AG04450 (cell line): Measurements from ENCODE around the gene OR6B1. TPM values are rescaled to one million over a fixed set of nuclear protein-coding genes. Genes with fewer than 3 reads are reported as not detected.
"Not testable (repeated sequence)": the region's sequence is repeated elsewhere in the genome, so short reads cannot be mapped to it uniquely, and the experiment has no call there.

ENCODE experiments used
- CTCF ChIA-PET: fragments of 300-600, 350-600 bp; formaldehyde crosslinking; extraction: SDS; loops from one replicate; lab custom pipeline; 2022; ENCODE audit warnings: antibody characterized with exemption, inconsistent platforms; lab: Charles Lee
- POLR2A ChIA-PET: fragments of 350-600 bp; formaldehyde crosslinking; extraction: SDS; loops from one replicate; lab custom pipeline; 2021; ENCODE audit warnings: antibody characterized with exemption, inconsistent platforms; lab: Yijun Ruan, JAX
- DNase-seq: peaks from one replicate; pipeline ENCODE4 v3.0.0-alpha.2; 2011; ENCODE audit warnings: low read depth, low spot score
- H3K27ac ChIP-seq: one replicate; pipeline ENCODE4 v1.5.1; 2012; ENCODE audit warnings: low read depth, low read length, control low read depth
- H3K27me3 ChIP-seq: one replicate; pipeline ENCODE4 v1.6.0; 2012; ENCODE audit warnings: low read length; ENCODE audit not compliant: control insufficient read depth, insufficient read depth
- H3K4me3 ChIP-seq: 2 replicates; pipeline ENCODE4 v1.5.1; 2011; ENCODE audit warnings: mild to moderate bottlenecking, low read depth, low read length, control low read depth
- H3K9me3 ChIP-seq: 2 replicates; pipeline ENCODE4 v1.5.1; 2012; ENCODE audit warnings: low read length; ENCODE audit not compliant: control insufficient read depth, insufficient read depth
- CTCF ChIP-seq: IDR thresholded peaks from 2 replicates; pipeline ENCODE4 v1.5.1; 2011; ENCODE audit warnings: low read depth, low read length, control low read depth, inconsistent platforms
- polyA plus RNA-seq: library from polyadenylated mRNA; depleted of rRNA; stranded (reverse); fragments of >200 nt; gene quantifications from 2 replicates; pipeline ENCODE4 v1.2.3, GENCODE V29; 2011

The OR6B1 gene
- polyA plus RNA-seq, 1 experiment, result not detected

- no peak overlapping the region for H3K27ac ChIP-seq
- DNase-seq, result no peak
- ChIA-PET CTCF (interaction anchor here (1.3 kb wide), 1 partner anchor 265 kb away, joined by 3 read pairs; no protein-coding TSS in a partner anchor), POLR2A (no interaction called here)
- H3K4me3 ChIP-seq, result no peak overlapping the region
- no peaks in the 10 kb centered on the region for H3K27me3 ChIP-seq
- TF ChIP-seq CTCF, result no peak
- H3K9me3 ChIP-seq, result no peaks in the 10 kb centered on the region
Measured at GRCh38 chr7:144001543-144001942, 1.4 kb downstream of the OR6B1 start.

GRCh38 chr7:144004703-144005102, 4.6 kb downstream of the OR6B1 start:
- ChIA-PET CTCF (no interaction called here), POLR2A (no interaction called here)
- Histone ChIP-seq H3K9me3 (peaks cover 5% of the 10 kb centered on the region; the same call in 1 of the 2 replicates), H3K27me3 (peaks cover 2% of the 10 kb centered on the region), H3K27ac (no peak overlapping the region), H3K4me3 (no peak overlapping the region)
- DNase-seq, result no peak
- no peak for TF ChIP-seq CTCF

GRCh38 chr7:144006029-144006691, 6.0 kb downstream of the OR6B1 start:
- peaks cover 6% of the 10 kb centered on the region; the same call in 1 of the 2 replicates for H3K9me3 ChIP-seq
- ChIA-PET POLR2A (no interaction called here), CTCF (no interaction called here)
- no peak overlapping the region for H3K4me3 ChIP-seq
- TF ChIP-seq CTCF, result no peak
- DNase-seq, result no peak
- H3K27me3 ChIP-seq, result peaks cover 2% of the 10 kb centered on the region
- no peak overlapping the region for H3K27ac ChIP-seq

- H3K4me3 ChIP-seq, result no peak overlapping the region
- TF ChIP-seq CTCF, result no peak
- peaks cover 2% of the 10 kb centered on the region for H3K27me3 ChIP-seq
- POLR2A ChIA-PET, result no interaction called here
- no peak for DNase-seq
- H3K27ac ChIP-seq, result no peak overlapping the region
- CTCF ChIA-PET, result interaction anchor here (1.1 kb wide), 1 partner anchor 121 kb away, joined by 3 read pairs; no protein-coding TSS in a partner anchor
- peaks cover 6% of the 10 kb centered on the region; the same call in 1 of the 2 replicates for H3K9me3 ChIP-seq
Measured at GRCh38 chr7:144006692-144007042, 6.5 kb downstream of the OR6B1 start.

GRCh38 chr7:144009361-144009760, 9.2 kb downstream of the OR6B1 start:
- Histone ChIP-seq H3K4me3 (no peak overlapping the region), H3K9me3 (peaks cover 6% of the 10 kb centered on the region; the same call in 1 of the 2 replicates), H3K27me3 (peaks cover 2% of the 10 kb centered on the region), H3K27ac (no peak overlapping the region)
- TF ChIP-seq CTCF, result no peak
- no peak for DNase-seq
- ChIA-PET POLR2A (no interaction called here), CTCF (no interaction called here)

- H3K27me3 ChIP-seq, H3K4me3 ChIP-seq, H3K9me3 ChIP-seq, DNase-seq, POLR2A ChIA-PET, H3K27ac ChIP-seq: not testable (repeated sequence)
- CTCF ChIA-PET, result interaction anchor here (0.7 kb wide), 1 partner anchor 109 kb away, joined by 3 read pairs; no protein-coding TSS in a partner anchor
Measured at GRCh38 chr7:144010061-144010460, 9.9 kb downstream of the OR6B1 start.

GRCh38 chr7:144010821-144011220, 10.7 kb downstream of the OR6B1 start:
- POLR2A ChIA-PET, H3K27ac ChIP-seq: not testable (repeated sequence)
- CTCF ChIA-PET, result interaction anchor here (0.7 to 2.2 kb wide), 3 partner anchors 110 to 274 kb away, joined by 3 to 22 read pairs (median 17); no protein-coding TSS in a partner anchor

More at GRCh38 chr7:144010821-144011220, 10.7 kb downstream of the OR6B1 start:
- not testable (repeated sequence) for DNase-seq, H3K27me3 ChIP-seq, H3K4me3 ChIP-seq, H3K9me3 ChIP-seq
